ENCODE measurements around the gene CSH1. TPM values are rescaled to one million over a fixed set of nuclear protein-coding genes. Genes with fewer than 3 reads are reported as not detected.
"Not testable (repeated sequence)": the region's sequence is repeated elsewhere in the genome, so short reads cannot be mapped to it uniquely, and the experiment has no call there.

The CSH1 gene
- total and polyA plus RNA-seq, 2 donors = 0.42 TPM; not detected in 1

DNA sequence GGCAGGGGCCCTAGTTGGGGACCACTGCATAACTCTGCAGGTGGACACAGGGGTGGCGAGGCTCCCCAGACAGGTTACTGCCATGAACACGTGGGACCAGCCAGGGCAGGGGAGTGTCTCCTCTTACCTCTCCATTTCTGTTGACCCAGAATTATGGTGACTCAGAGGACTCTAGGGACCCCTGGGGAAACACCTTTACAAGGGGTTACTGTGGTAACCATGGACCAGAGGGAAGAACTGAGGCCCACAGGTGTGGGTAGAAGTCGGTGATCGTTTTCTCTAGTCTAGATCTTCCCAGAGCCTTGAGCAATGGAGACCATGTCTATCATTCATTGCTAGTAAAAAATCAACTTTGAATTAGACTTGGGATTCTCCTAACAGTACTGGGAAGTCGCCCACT lies 24.4 kb upstream of the CSH1 start:
- not testable (repeated sequence) for H3K4me3 ChIP-seq (ENCODE audit: low read depth, low read length); H3K27ac ChIP-seq (ENCODE audit: low read depth); H3K36me3 ChIP-seq (ENCODE audit: insufficient read depth); H3K4me1 ChIP-seq (ENCODE audit: insufficient read depth); DNase-seq (ENCODE audit: extremely low spot score)
- WGBS = 92% methylated on average over 5 of the region's 5 CpGs

DNA sequence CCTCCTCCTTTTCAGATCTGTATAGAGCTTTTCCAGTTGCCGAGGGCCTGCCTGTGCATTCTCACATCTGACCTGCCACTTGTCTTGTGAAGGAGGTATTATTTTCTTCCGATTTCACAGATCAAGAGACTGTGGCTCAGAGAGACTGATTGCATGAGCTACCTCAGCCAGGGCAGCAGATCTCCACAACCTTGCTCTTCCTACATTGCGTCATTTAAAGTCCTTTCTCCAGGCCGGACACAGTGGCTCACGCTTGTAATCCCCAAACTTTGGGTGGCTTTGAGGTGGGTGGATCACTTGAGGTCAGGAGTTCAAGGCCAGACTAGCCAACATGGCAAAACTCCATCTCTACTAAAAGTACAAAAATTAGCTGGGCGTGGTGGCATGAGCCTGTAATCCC lies 23.7 kb upstream of the CSH1 start:
- H3K36me3 ChIP-seq (ENCODE audit: insufficient read depth); DNase-seq (ENCODE audit: extremely low spot score); H3K4me1 ChIP-seq (ENCODE audit: insufficient read depth); H3K27ac ChIP-seq (ENCODE audit: low read depth); H3K4me3 ChIP-seq (ENCODE audit: low read depth, low read length): not testable (repeated sequence)
- WGBS = 83% methylated on average over 6 of the region's 6 CpGs

DNA sequence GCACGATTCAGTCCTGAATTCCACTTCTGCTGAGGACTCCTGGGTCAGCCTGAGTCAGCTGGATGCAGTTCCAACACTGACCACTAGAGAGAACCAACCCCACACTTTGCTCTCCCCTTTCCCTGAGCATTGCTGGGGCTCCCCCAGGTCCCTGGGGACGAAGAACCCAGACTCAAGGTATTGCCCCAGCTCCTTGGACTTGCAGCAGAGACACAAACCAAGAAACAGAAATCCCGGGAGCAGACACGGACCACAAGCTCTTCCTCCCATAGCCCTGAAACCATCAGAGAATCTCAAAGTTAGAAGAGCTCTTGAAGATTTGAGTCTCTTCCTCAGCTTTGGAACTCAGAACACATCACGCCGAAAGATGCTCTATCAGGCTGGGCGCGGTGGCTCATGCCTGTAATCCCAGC lies 22.9 kb upstream of the CSH1 start:
- Histone ChIP-seq H3K27ac (ENCODE audit: low read depth) (no peak overlapping the region), H3K36me3 (ENCODE audit: insufficient read depth) (no peaks in the 10 kb centered on the region), H3K4me3 (ENCODE audit: low read depth, low read length) (no peak overlapping the region), H3K4me1 (ENCODE audit: insufficient read depth) (no peaks in the 10 kb centered on the region)
- 46% methylated on average over 8 of the region's 8 CpGs for WGBS
- DNase-seq (ENCODE audit: extremely low spot score) = no peak

DNA sequence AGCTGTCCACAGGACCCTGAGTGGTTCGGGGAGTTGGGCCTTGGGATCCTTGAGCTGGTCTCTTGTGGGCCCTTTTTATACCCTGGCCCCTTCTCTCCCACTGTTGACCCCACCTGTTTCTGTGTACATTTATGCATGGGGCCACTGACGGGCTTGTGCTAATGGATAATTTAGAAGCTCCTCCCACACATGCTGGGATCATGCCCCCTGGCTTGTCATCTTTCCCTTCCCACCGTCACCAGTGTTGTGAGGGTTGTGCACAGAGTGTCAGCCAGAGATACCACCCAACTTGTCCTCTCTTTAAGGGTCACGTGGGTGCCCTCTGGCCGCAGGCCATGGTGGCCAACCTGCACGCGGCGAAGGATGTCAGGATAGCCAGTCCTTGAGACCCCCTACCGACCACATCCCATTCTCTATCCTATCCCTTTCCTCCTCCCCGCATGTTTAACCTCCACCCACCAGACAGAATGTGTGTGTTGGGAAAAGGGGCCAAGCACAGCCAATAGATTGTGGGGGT lies 22.5 kb upstream of the CSH1 start, which contains the start of gene GH1:
Gene GH1, minus strand, starts transcription at position 51 of the 517 bp plus-strand sequence. CDS start 63 bp downstream, outside the sequence.
- H3K36me3 ChIP-seq (ENCODE audit: insufficient read depth); H3K27ac ChIP-seq (ENCODE audit: low read depth); H3K4me1 ChIP-seq (ENCODE audit: insufficient read depth); DNase-seq (ENCODE audit: extremely low spot score); H3K4me3 ChIP-seq (ENCODE audit: low read depth, low read length): not testable (repeated sequence)
- 47% methylated on average over 10 of the region's 10 CpGs for WGBS

DNA sequence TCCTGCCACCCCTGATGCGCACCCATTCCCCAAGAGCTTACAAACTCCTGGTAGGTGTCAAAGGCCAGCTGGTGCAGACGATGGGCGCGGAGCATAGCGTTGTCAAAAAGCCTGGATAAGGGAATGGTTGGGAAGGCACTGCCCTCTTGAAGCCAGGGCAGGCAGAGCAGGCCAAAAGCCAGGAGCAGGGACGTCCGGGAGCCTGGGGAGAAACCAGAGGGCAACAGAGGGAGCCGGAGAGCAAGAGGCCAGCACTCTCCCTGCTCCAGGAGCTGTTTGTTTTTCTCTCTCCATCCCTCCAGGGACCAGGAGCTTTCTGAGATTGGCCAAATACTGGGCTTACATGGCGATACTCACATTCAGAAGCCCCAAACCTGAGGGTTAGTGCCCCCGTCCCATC lies 21.9 kb upstream of the CSH1 start:
- Histone ChIP-seq H3K4me1 (ENCODE audit: insufficient read depth) (no peaks in the 10 kb centered on the region), H3K27ac (ENCODE audit: low read depth) (no peak overlapping the region), H3K4me3 (ENCODE audit: low read depth, low read length) (no peak overlapping the region), H3K36me3 (ENCODE audit: insufficient read depth) (no peaks in the 10 kb centered on the region)
- 50% methylated on average over 10 of the region's 10 CpGs for WGBS
- DNase-seq (ENCODE audit: extremely low spot score) = no peak

DNA sequence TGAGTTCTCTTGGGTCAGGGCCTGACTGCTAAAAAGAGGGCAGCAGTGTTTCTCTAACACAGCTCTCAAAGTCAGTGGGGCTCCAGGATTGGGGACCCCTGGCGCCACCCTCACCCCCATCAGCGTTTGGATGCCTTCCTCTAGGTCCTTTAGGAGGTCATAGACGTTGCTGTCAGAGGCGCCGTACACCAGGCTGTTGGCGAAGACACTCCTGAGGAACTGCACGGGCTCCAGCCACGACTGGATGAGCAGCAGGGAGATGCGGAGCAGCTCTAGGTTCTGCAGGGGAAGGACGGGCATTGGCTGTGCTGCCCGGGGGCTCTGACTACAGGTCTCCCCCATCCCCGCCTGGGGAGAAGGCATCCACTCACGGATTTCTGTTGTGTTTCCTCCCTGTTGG lies 21.3 kb upstream of the CSH1 start:
- Histone ChIP-seq H3K27ac (ENCODE audit: low read depth) (no peak overlapping the region), H3K4me3 (ENCODE audit: low read depth, low read length) (no peak overlapping the region), H3K4me1 (ENCODE audit: insufficient read depth) (no peaks in the 10 kb centered on the region), H3K36me3 (ENCODE audit: insufficient read depth) (no peaks in the 10 kb centered on the region)
- DNase-seq (ENCODE audit: extremely low spot score) = no peak
- 78% methylated on average over 13 of the region's 13 CpGs for WGBS

DNA sequence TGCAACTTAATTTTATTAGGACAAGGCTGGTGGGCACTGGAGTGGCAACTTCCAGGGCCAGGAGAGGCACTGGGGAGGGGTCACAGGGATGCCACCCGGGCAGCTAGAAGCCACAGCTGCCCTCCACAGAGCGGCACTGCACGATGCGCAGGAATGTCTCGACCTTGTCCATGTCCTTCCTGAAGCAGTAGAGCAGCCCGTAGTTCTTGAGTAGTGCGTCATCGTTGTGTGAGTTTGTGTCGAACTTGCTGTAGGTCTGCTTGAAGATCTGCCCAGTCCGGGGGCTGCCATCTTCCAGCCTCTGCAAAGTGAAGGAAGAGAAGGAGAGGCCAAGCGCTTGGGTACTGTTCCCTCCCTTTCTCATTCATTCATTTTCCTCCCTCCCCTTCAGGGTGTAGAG lies 20.8 kb upstream of the CSH1 start:
- not testable (repeated sequence) for DNase-seq (ENCODE audit: extremely low spot score); H3K36me3 ChIP-seq (ENCODE audit: insufficient read depth); H3K27ac ChIP-seq (ENCODE audit: low read depth); H3K4me1 ChIP-seq (ENCODE audit: insufficient read depth); H3K4me3 ChIP-seq (ENCODE audit: low read depth, low read length)
- 82% methylated on average over 11 of the region's 11 CpGs for WGBS

DNA sequence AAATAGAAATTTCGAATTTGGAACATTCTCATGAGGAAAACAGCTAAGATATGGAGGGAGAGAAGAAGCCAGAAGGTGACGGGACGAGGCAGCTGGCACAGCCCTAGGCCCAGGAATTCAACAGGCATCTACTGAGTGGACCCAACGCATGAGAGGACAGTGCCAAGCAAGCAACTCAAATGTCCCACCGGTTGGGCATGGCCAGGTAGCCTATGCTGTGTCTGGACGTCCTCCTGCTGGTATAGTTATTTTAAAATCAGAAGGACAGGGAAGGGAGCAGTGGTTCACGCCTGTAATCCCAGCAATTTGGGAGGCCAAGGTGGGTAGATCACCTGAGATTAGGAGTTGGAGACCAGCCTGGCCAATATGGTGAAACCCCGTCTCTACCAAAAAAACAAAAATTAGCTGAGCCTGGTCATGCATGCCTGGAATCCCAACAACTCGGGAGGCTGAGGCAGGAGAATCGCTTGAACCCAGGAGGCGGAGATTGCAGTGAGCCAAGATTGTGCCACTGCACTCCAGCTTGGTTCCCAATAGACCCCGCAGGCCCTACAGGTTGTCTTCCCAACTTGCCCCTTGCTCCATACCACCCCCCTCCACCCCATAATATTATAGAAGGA lies 20.3 kb upstream of the CSH1 start:
- Histone ChIP-seq H3K36me3 (ENCODE audit: insufficient read depth) (no peaks in the 10 kb centered on the region), H3K4me3 (ENCODE audit: low read depth, low read length) (no peak overlapping the region), H3K4me1 (ENCODE audit: insufficient read depth) (no peaks in the 10 kb centered on the region), H3K27ac (ENCODE audit: low read depth) (no peak overlapping the region)
- no peak for DNase-seq (ENCODE audit: extremely low spot score)
- 84% methylated on average over 12 of the region's 12 CpGs for WGBS

DNA sequence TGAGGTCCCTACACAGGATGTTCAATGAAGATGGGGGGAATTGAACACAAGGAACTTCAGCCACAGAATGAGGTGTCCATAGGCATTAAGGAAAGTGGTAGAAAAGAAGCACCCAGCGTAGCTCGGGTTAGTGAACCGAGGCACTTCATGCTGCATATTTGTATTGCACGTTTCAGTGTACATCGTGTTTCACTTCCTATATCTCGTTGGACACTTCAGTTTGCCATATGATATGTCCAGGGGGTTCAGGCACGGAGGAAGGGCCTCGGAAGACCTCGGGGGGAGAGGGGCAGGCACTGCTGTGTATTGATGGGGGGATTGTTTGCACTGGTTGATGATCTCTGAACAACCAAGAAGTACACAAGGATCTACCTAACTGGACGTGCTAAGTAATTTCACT lies 19.4 kb upstream of the CSH1 start:
- H3K4me3 ChIP-seq (ENCODE audit: low read depth, low read length); H3K36me3 ChIP-seq (ENCODE audit: insufficient read depth); DNase-seq (ENCODE audit: extremely low spot score); H3K4me1 ChIP-seq (ENCODE audit: insufficient read depth); H3K27ac ChIP-seq (ENCODE audit: low read depth): not testable (repeated sequence)
- WGBS = 72% methylated on average over 10 of the region's 10 CpGs

DNA sequence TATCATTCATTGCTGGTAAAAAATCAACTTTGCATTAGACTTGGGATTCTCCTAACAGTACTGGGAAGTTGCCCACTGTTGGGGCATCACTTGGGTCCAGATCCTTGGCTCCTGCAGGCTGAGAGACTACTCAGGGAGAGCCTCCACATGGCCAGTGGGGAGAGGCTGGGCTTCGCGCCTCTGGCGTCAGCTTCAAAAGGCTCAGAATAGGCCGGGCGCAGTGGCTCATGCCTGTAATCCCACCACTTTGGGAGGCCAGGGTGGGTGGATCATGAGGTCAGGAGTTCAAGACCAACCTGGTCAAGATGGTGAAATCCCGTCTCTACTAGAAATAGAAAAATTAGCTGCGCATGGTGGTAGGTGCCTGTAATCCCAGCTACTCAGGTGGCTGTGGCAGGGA lies 18.1 kb upstream of the CSH1 start:
- no peak for DNase-seq (ENCODE audit: extremely low spot score)
- H3K36me3 ChIP-seq (ENCODE audit: insufficient read depth) = no peaks in the 10 kb centered on the region
- 94% methylated on average over 7 of the region's 7 CpGs for WGBS
- no peaks in the 10 kb centered on the region for H3K4me1 ChIP-seq (ENCODE audit: insufficient read depth)
- H3K4me3 ChIP-seq (ENCODE audit: low read depth, low read length) = no peak overlapping the region
- no peak overlapping the region for H3K27ac ChIP-seq (ENCODE audit: low read depth)

DNA sequence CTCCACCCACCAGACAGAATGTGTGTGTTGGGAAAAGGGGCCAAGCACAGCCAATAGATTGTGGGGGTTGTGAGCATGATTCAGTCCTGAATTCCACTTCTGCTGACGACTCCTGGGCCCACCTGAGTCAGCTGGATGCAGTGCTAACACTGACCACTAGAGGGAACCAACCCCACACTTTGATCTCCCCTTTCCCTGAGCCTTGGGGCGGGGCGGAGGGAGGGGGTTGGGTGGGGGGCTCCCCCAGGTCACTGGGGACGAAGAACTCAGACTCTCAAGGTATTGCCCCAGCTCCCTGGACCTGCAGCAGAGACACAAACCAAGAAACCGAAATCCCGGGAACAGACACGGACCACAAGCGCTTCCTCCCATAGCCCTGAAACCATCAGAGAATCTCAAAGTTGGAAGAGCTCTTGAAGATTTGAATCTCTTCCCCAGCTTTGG lies 15.3 kb upstream of the CSH1 start:
- WGBS = 38% methylated on average over 8 of the region's 8 CpGs
- no peak for DNase-seq (ENCODE audit: extremely low spot score)
- H3K4me3 ChIP-seq (ENCODE audit: low read depth, low read length) = no peak overlapping the region

DNA sequence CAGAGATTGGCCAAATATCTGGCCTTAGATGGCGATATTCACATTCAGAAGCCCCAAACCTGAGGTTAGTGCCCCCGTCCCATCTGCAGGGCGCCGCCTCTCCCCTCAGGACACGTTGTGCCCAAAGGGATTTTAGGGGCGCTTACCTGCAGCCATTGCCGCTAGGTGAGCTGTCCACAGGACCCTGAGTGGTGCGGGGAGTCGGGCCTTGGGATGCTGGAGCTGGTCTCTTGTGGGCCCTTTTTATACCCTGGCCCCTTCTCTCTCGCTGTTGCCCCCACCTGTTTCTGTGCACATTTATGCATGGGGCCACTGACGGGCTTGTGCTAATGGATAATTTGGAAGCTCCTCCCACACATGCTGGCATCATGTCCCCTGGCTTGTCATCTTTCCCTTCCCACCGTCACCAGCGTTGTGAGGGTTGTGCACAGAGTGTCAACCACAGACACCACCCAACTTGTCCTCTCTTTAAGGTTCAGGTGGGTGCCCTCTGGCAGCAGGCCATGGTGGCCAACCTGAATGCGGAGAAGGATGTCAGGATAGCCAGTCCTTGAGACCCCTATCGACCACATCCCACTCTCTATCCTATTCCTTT lies 14.8 kb upstream of the CSH1 start, which contains the start of gene CSHL1:
Gene CSHL1, minus strand, starts transcription at position 218 of the 595 bp plus-strand sequence. Its CDS starts 62 bp downstream, at position 156.
- Histone ChIP-seq H3K4me3 (ENCODE audit: low read depth, low read length) (no peak within 1 kb of the TSS), H3K36me3 (ENCODE audit: insufficient read depth) (no peaks in the 10 kb centered on the region), H3K4me1 (ENCODE audit: insufficient read depth) (no peaks in the 10 kb centered on the region), H3K27ac (ENCODE audit: low read depth) (no peak within 1 kb of the TSS)
- no peak for DNase-seq (ENCODE audit: extremely low spot score)
- WGBS = 69% methylated on average over 15 of the region's 15 CpGs

More for the DNA sequence above, 15.3 kb upstream of the CSH1 start:
- H3K36me3 ChIP-seq (ENCODE audit: insufficient read depth) = no peaks in the 10 kb centered on the region
- H3K27ac ChIP-seq (ENCODE audit: low read depth) = no peak overlapping the region
- no peaks in the 10 kb centered on the region for H3K4me1 ChIP-seq (ENCODE audit: insufficient read depth)

DNA sequence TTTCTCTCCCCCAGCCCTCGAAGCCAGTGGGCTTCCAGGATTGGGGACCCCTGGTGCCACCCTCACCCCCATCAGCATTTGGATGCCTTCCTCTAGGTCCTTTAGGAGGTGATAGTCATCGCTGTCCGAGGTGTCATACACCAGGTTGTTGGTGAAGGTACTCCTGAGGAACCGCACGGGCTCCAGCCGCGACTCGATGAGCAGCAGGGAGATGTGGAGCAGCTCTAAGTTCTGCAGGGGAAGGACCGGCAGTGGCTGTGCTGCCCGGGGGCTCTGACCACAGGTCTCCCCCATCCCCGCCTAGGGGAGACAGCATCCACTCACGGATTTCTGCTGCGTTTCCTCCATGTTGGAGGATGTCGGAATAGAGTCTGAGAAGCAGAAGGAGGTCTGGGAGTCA lies 13.7 kb upstream of the CSH1 start:
- WGBS = 78% methylated on average over 14 of the region's 14 CpGs
- no peaks in the 10 kb centered on the region for H3K36me3 ChIP-seq (ENCODE audit: insufficient read depth)
- DNase-seq (ENCODE audit: extremely low spot score) = no peak
- H3K4me1 ChIP-seq (ENCODE audit: insufficient read depth) = no peaks in the 10 kb centered on the region
- H3K27ac ChIP-seq (ENCODE audit: low read depth) = no peak overlapping the region
- no peak overlapping the region for H3K4me3 ChIP-seq (ENCODE audit: low read depth, low read length)

DNA sequence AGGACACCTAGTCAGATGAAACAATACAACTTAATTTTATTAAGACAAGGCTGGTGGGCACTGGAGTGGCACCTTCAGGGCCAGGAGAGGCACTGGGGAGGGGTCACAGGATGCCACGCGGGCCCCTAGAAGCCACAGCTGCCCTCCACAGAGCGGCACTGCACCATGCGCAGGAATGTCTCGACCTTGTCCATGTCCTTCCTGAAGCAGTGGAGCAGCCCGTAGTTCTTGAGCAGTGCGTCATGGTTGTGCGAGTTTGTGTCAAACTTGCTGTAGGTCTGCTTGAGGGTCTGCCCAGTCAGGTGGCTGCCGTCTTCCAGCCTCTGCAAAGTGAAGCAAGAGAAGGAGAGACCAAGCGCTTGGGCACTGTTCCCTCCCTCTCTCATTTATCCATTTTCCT lies 13.2 kb upstream of the CSH1 start:
- DNase-seq (ENCODE audit: extremely low spot score); H3K4me1 ChIP-seq (ENCODE audit: insufficient read depth); H3K27ac ChIP-seq (ENCODE audit: low read depth); H3K4me3 ChIP-seq (ENCODE audit: low read depth, low read length); H3K36me3 ChIP-seq (ENCODE audit: insufficient read depth): not testable (repeated sequence)
- 90% methylated on average over 10 of the region's 10 CpGs for WGBS
